Measurements from ENCODE around the gene TRPV4.

Gene TRPV4

DNA sequence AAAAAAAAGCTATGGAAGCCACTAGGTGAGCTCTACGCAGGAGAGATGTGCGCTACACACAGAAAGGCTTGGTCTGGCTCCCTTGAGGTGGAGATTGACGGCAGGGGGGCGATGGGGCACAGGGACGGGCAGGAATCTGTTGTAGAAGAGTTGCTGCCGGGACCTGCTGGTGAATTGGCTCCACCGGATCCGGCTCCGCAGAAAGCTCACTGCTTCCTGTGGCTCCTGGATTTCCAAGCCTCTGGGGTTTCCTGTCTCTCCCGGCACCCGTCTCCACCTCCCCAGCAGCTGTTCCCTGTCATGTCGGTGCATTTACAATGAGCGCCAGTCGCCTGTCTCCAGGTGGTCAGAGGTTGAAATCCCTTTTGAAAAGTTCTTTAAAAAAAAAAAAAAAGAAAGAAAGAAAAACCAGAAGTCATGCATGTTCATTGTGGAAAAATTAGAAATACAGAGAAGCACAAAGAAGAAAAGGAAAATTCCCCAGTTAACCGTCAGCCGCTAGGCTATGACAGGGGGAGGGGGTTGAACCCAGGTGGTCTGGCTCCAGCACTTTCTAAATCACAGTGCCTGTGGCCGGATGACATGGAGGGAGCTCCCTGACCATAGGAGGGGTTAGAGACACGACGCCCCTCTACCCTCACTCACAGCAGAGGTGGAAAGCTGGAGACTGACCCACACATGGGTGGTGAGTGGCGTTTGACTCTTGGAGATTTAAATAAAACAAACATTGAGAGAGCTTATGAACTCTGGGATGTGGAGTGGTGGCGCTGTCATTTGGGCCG, 98.8 kb downstream of the TRPV4 start:
- Mint-ChIP-seq H3K4me1 (no peaks in the 10 kb centered on the region), H3K9me3 (no peaks in the 10 kb centered on the region), H3K36me3 (no peaks in the 10 kb centered on the region), H3K27ac (no peak overlapping the region), H3K27me3 (peaks cover 42% of the 10 kb centered on the region), H3K4me3 (no peak overlapping the region)
- ATAC-seq = no peak

All from stimulated activated memory B cell treated with anti-CD40 and anti-IgM and Interleukin-4, amounts not matched to agents 10 μg/mL and 1 μg/mL and 100 μg/mL, for 72 hours (primary cell).